Activated naive CD4-positive, alpha-beta T cell treated with anti-CD3 and anti-CD28 coated beads, Interleukin-2, amount 50 U/mL, for 24 hours (primary cell): ENCODE results near the gene FAM163B.
"Not testable (repeated sequence)": the region's sequence is repeated elsewhere in the genome, so short reads cannot be mapped to it uniquely, and the experiment has no call there.

Experiments
- H3K27ac Mint-ChIP-seq: one replicate; pipeline ENCODE4 v1.8.0; 2021; ENCODE audit warnings: mild to moderate bottlenecking, mixed read lengths
- H3K27me3 Mint-ChIP-seq: one replicate; pipeline ENCODE4 v1.8.0; 2021; ENCODE audit warnings: mixed read lengths
- H3K36me3 Mint-ChIP-seq: one replicate; pipeline ENCODE4 v1.8.0; 2021; ENCODE audit warnings: mixed read lengths
- H3K4me1 Mint-ChIP-seq: one replicate; pipeline ENCODE4 v1.8.0; 2021; ENCODE audit warnings: mixed read lengths
- H3K4me3 Mint-ChIP-seq: one replicate; pipeline ENCODE4 v1.8.0; 2021; ENCODE audit warnings: mild to moderate bottlenecking, mixed read lengths
- H3K9me3 Mint-ChIP-seq: one replicate; pipeline ENCODE4 v1.8.0; 2021; ENCODE audit warnings: mixed read lengths

The FAM163B gene

GRCh38 chr9:133564451-133565116 lies 44.6 kb downstream of the FAM163B start:
- no peaks in the 10 kb centered on the region for H3K9me3 Mint-ChIP-seq
- H3K27ac Mint-ChIP-seq = no peak overlapping the region
- no peak overlapping the region for H3K4me3 Mint-ChIP-seq
- H3K4me1 Mint-ChIP-seq = peaks cover 10% of the 10 kb centered on the region
- no peaks in the 10 kb centered on the region for H3K27me3 Mint-ChIP-seq
- H3K36me3 Mint-ChIP-seq = no peaks in the 10 kb centered on the region

GRCh38 chr9:133563814-133564213 lies 45.4 kb downstream of the FAM163B start:
- peaks cover 13% of the 10 kb centered on the region for H3K4me1 Mint-ChIP-seq
- H3K27ac Mint-ChIP-seq, H3K36me3 Mint-ChIP-seq, H3K27me3 Mint-ChIP-seq, H3K9me3 Mint-ChIP-seq, H3K4me3 Mint-ChIP-seq: not testable (repeated sequence)

- Mint-ChIP-seq H3K4me1 (peaks cover 18% of the 10 kb centered on the region), H3K9me3 (no peaks in the 10 kb centered on the region), H3K27me3 (no peaks in the 10 kb centered on the region), H3K27ac (no peak overlapping the region), H3K36me3 (no peaks in the 10 kb centered on the region), H3K4me3 (no peak overlapping the region)
Observed at GRCh38 chr9:133563291-133563796, 45.8 kb downstream of the FAM163B start.

- H3K27me3 Mint-ChIP-seq = no peaks in the 10 kb centered on the region
- peaks cover 22% of the 10 kb centered on the region for H3K4me1 Mint-ChIP-seq
- H3K36me3 Mint-ChIP-seq = no peaks in the 10 kb centered on the region
- no peak overlapping the region for H3K4me3 Mint-ChIP-seq
- H3K9me3 Mint-ChIP-seq = no peaks in the 10 kb centered on the region
- no peak overlapping the region for H3K27ac Mint-ChIP-seq
Observed at GRCh38 chr9:133562611-133563290, 46.4 kb downstream of the FAM163B start.

- no peaks in the 10 kb centered on the region for H3K36me3 Mint-ChIP-seq
- no peaks in the 10 kb centered on the region for H3K9me3 Mint-ChIP-seq
- H3K27me3 Mint-ChIP-seq = no peaks in the 10 kb centered on the region
- H3K4me3 Mint-ChIP-seq = no peak overlapping the region
- no peak overlapping the region for H3K27ac Mint-ChIP-seq
- peaks cover 22% of the 10 kb centered on the region for H3K4me1 Mint-ChIP-seq
Observed at GRCh38 chr9:133561976-133562554, 47.1 kb downstream of the FAM163B start.

GRCh38 chr9:133560944-133561343 lies 48.2 kb downstream of the FAM163B start:
- H3K4me1 Mint-ChIP-seq = peaks cover 22% of the 10 kb centered on the region
- no peaks in the 10 kb centered on the region for H3K27me3 Mint-ChIP-seq
- no peaks in the 10 kb centered on the region for H3K36me3 Mint-ChIP-seq
- H3K9me3 Mint-ChIP-seq = no peaks in the 10 kb centered on the region
- H3K4me3 Mint-ChIP-seq = no peak overlapping the region
- H3K27ac Mint-ChIP-seq = no peak overlapping the region

- Mint-ChIP-seq H3K9me3 (no peaks in the 10 kb centered on the region), H3K36me3 (no peaks in the 10 kb centered on the region), H3K4me1 (peaks cover 22% of the 10 kb centered on the region), H3K4me3 (no peak overlapping the region), H3K27me3 (no peaks in the 10 kb centered on the region), H3K27ac (no peak overlapping the region)
Observed at GRCh38 chr9:133560311-133560710, 48.9 kb downstream of the FAM163B start.

GRCh38 chr9:133558191-133559126 lies 50.7 kb downstream of the FAM163B start:
- Mint-ChIP-seq H3K27ac (peak overlapping the region; percentile 81), H3K27me3 (no peaks in the 10 kb centered on the region), H3K9me3 (no peaks in the 10 kb centered on the region), H3K4me1 (peaks cover 21% of the 10 kb centered on the region), H3K36me3 (no peaks in the 10 kb centered on the region), H3K4me3 (no peak overlapping the region)

GRCh38 chr9:133557581-133557980 lies 51.6 kb downstream of the FAM163B start:
- H3K36me3 Mint-ChIP-seq = no peaks in the 10 kb centered on the region
- no peak overlapping the region for H3K27ac Mint-ChIP-seq
- no peaks in the 10 kb centered on the region for H3K9me3 Mint-ChIP-seq
- H3K4me1 Mint-ChIP-seq = peaks cover 15% of the 10 kb centered on the region
- H3K4me3 Mint-ChIP-seq = no peak overlapping the region
- no peaks in the 10 kb centered on the region for H3K27me3 Mint-ChIP-seq

- H3K36me3 Mint-ChIP-seq = no peaks in the 10 kb centered on the region
- H3K27me3 Mint-ChIP-seq = no peaks in the 10 kb centered on the region
- no peaks in the 10 kb centered on the region for H3K9me3 Mint-ChIP-seq
- H3K4me1 Mint-ChIP-seq = peaks cover 15% of the 10 kb centered on the region
- H3K4me3 Mint-ChIP-seq = no peak overlapping the region
- H3K27ac Mint-ChIP-seq = no peak overlapping the region
Observed at GRCh38 chr9:133556354-133556753, 52.8 kb downstream of the FAM163B start.

- Mint-ChIP-seq H3K36me3 (no peaks in the 10 kb centered on the region), H3K9me3 (no peaks in the 10 kb centered on the region), H3K27me3 (no peaks in the 10 kb centered on the region), H3K4me1 (peaks cover 13% of the 10 kb centered on the region), H3K4me3 (no peak overlapping the region), H3K27ac (no peak overlapping the region)
Observed at GRCh38 chr9:133554729-133555128, 54.5 kb downstream of the FAM163B start.

- H3K9me3 Mint-ChIP-seq = no peaks in the 10 kb centered on the region
- H3K27ac Mint-ChIP-seq = no peak overlapping the region
- no peaks in the 10 kb centered on the region for H3K27me3 Mint-ChIP-seq
- H3K36me3 Mint-ChIP-seq = no peaks in the 10 kb centered on the region
- peaks cover 12% of the 10 kb centered on the region for H3K4me1 Mint-ChIP-seq
- H3K4me3 Mint-ChIP-seq = no peak overlapping the region
Observed at GRCh38 chr9:133553973-133554713, 55.0 kb downstream of the FAM163B start.

- no peaks in the 10 kb centered on the region for H3K27me3 Mint-ChIP-seq
- no peak overlapping the region for H3K27ac Mint-ChIP-seq
- H3K36me3 Mint-ChIP-seq = no peaks in the 10 kb centered on the region
- H3K4me1 Mint-ChIP-seq = peaks cover 2% of the 10 kb centered on the region
- H3K4me3 Mint-ChIP-seq = no peak overlapping the region
- H3K9me3 Mint-ChIP-seq = no peaks in the 10 kb centered on the region
Observed at GRCh38 chr9:133553123-133553522, 56.1 kb downstream of the FAM163B start.

GRCh38 chr9:133552236-133552635 lies 57.0 kb downstream of the FAM163B start:
- no peaks in the 10 kb centered on the region for H3K9me3 Mint-ChIP-seq
- H3K27me3 Mint-ChIP-seq = no peaks in the 10 kb centered on the region
- H3K4me1 Mint-ChIP-seq = no peaks in the 10 kb centered on the region
- H3K27ac Mint-ChIP-seq = no peak overlapping the region
- H3K4me3 Mint-ChIP-seq = no peak overlapping the region
- H3K36me3 Mint-ChIP-seq = no peaks in the 10 kb centered on the region

GRCh38 chr9:133551446-133551845 lies 57.7 kb downstream of the FAM163B start:
- H3K27me3 Mint-ChIP-seq = no peaks in the 10 kb centered on the region
- H3K36me3 Mint-ChIP-seq = no peaks in the 10 kb centered on the region
- H3K27ac Mint-ChIP-seq = no peak overlapping the region
- no peaks in the 10 kb centered on the region for H3K9me3 Mint-ChIP-seq
- no peaks in the 10 kb centered on the region for H3K4me1 Mint-ChIP-seq
- no peak overlapping the region for H3K4me3 Mint-ChIP-seq
